DND-41 (cell line): ENCODE data around the gene MAP2K1.

ENCODE experiments used
- ATAC-seq: fragments of 200-7000 bp; cut with Tn5 transposase; 3 replicates; pipeline ENCODE4 v1.9.1; 2021; ENCODE audit warnings: low read depth; ENCODE audit not compliant: insufficient read depth
- DNase-seq: peaks from one replicate; pipeline ENCODE4 v3.0.0-alpha.2; 2020
- H2AFZ ChIP-seq: 2 replicates; pipeline ENCODE4 v1.6.0; 2012; ENCODE audit warnings: low read depth, low read length
- H3K27ac ChIP-seq: 2 replicates; pipeline ENCODE4 v1.5.1; 2012; ENCODE audit warnings: low read length, inconsistent platforms
- H3K27me3 ChIP-seq: fragments of 200-600 bp; sonication (generic); 2 replicates; pipeline ENCODE4 v1.6.0; 2012; ENCODE audit warnings: low read length, mild to moderate bottlenecking, inconsistent platforms; ENCODE audit not compliant: insufficient read depth, poor library complexity
- H3K36me3 ChIP-seq: 2 replicates; pipeline ENCODE4 v1.5.1; 2012; ENCODE audit warnings: low read length, inconsistent platforms; ENCODE audit not compliant: insufficient read depth
- H3K4me1 ChIP-seq: 2 replicates; pipeline ENCODE4 v1.5.1; 2012; ENCODE audit warnings: mild to moderate bottlenecking, low read length; ENCODE audit not compliant: insufficient read depth
- H3K4me2 ChIP-seq: 2 replicates; pipeline ENCODE4 v1.6.0; 2012; ENCODE audit warnings: mild to moderate bottlenecking, moderate library complexity, low read length, inconsistent platforms; ENCODE audit not compliant: insufficient read depth
- H3K4me3 ChIP-seq, 2 experiments: fragments of 200-600 bp in 1 of 2; shearing (Covaris generic) in 1 of 2; 2 replicates each; pipeline ENCODE4 v1.5.1; 2012 to 2016; ENCODE audit warnings: inconsistent platforms in 2 of 2, low read length in 2 of 2, mild to moderate bottlenecking in 2 of 2, low read depth in 1 of 2, moderate library complexity in 1 of 2
- H3K79me2 ChIP-seq: 2 replicates; pipeline ENCODE4 v1.6.0; 2012; ENCODE audit warnings: low read length, inconsistent platforms; ENCODE audit not compliant: insufficient read depth
- H3K9ac ChIP-seq: 2 replicates; pipeline ENCODE4 v1.6.0; 2012; ENCODE audit warnings: low read depth, mild to moderate bottlenecking, inconsistent platforms, low read length, moderate library complexity
- H3K9me3 ChIP-seq: 2 replicates; pipeline ENCODE4 v1.5.1; 2012; ENCODE audit warnings: low read length, moderate library complexity, mild to moderate bottlenecking, inconsistent platforms; ENCODE audit not compliant: insufficient read depth, severe bottlenecking
- H4K20me1 ChIP-seq: 2 replicates; pipeline ENCODE4 v1.6.0; 2012; ENCODE audit warnings: low read length; ENCODE audit not compliant: insufficient read depth
- EZH2 ChIP-seq: IDR thresholded peaks from 3 replicates; pipeline ENCODE4 v1.6.1; 2012; ENCODE audit warnings: borderline replicate concordance, low read depth, mild to moderate bottlenecking, moderate library complexity, low read length, inconsistent platforms; ENCODE audit not compliant: severe bottlenecking
- TF ChIP-seq, protein P1 (sequence below): IDR thresholded peaks from 2 replicates; pipeline ENCODE4 v1.5.1; 2012; ENCODE audit warnings: borderline replicate concordance, low read length, moderate library complexity, mild to moderate bottlenecking; ENCODE audit not compliant: poor library complexity, severe bottlenecking; ENCODE audit errors: extremely low read depth

Gene MAP2K1

DNA sequence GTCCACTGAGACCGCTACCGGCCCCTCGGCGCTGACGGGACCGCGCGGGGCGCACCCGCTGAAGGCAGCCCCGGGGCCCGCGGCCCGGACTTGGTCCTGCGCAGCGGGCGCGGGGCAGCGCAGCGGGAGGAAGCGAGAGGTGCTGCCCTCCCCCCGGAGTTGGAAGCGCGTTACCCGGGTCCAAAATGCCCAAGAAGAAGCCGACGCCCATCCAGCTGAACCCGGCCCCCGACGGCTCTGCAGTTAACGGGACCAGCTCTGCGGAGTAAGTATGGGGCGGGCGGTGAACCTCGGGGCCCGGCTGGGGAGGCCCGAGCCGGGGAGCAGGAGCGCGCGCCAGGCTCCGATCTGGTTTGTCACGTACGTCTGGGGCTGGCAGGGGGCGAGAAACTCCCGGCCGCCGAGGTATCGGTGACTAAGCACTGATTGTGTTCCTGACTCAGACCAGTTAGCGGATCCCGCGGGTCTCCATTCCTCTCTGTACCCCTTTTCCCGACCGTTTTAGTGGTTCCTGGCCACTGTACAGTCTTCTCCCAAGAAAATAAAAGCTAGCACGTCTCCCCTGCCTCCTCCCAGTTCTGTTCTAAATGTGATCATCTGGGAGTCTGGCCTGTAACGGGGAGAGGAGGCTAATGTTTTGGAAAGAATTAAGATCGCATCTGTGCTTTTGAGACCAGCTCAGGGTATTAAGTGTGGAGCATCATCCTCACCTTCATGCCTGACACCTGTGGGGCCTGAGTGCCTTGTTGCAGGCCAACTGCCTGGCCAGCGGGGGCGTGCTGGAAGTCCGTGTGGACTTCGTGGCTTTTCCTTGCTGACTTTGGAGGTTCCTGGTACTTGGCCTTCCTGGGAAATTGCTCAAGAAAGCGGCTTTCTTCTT lies 691 bp downstream of the MAP2K1 start:
- peaks cover 83% of the 10 kb centered on the region for H3K79me2 ChIP-seq
- peaks cover 32% of the 10 kb centered on the region for H4K20me1 ChIP-seq
- H3K27me3 ChIP-seq: no peaks in the 10 kb centered on the region
- peak; percentile 55 for DNase-seq
- peak; percentile 32 for ATAC-seq
- H3K27ac ChIP-seq: peak overlapping the region; percentile 88
- peak overlapping the region; percentile 68 for H3K4me2 ChIP-seq
- H3K4me1 ChIP-seq: peaks cover 59% of the 10 kb centered on the region
- peak overlapping the region; percentile 66 for H3K9ac ChIP-seq
- peaks cover 22% of the 10 kb centered on the region; the same call in 1 of the 2 replicates for H3K36me3 ChIP-seq
- no peaks in the 10 kb centered on the region for H3K9me3 ChIP-seq
- peak overlapping the region; percentile 64 to 66; a peak in 3 of 4 replicates for H3K4me3 ChIP-seq
- TF ChIP-seq, protein P1, sequence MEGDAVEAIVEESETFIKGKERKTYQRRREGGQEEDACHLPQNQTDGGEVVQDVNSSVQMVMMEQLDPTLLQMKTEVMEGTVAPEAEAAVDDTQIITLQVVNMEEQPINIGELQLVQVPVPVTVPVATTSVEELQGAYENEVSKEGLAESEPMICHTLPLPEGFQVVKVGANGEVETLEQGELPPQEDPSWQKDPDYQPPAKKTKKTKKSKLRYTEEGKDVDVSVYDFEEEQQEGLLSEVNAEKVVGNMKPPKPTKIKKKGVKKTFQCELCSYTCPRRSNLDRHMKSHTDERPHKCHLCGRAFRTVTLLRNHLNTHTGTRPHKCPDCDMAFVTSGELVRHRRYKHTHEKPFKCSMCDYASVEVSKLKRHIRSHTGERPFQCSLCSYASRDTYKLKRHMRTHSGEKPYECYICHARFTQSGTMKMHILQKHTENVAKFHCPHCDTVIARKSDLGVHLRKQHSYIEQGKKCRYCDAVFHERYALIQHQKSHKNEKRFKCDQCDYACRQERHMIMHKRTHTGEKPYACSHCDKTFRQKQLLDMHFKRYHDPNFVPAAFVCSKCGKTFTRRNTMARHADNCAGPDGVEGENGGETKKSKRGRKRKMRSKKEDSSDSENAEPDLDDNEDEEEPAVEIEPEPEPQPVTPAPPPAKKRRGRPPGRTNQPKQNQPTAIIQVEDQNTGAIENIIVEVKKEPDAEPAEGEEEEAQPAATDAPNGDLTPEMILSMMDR: peak; percentile 21
- TF ChIP-seq EZH2: no peak
- H2AFZ ChIP-seq: peak overlapping the region; percentile 63

DNA sequence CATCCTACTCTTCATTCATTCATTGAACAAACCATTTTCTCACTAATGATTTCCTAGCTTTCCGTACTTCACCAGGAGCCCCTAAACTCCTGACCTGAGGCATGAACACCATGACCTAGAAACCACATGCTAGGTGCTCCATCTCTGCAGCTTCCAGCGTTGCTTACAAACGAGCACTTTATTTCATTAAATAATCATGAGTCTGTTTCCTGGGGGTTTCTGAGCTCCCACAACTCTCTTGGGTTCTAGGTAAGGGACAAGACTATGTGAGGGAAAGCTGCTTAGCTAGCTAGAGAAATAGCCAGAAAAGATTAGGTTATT lies 1.3 kb downstream of the MAP2K1 start:
- ATAC-seq (no peak), DNase-seq (no peak)
- Histone ChIP-seq H4K20me1 (peaks cover 32% of the 10 kb centered on the region), H3K9me3 (no peaks in the 10 kb centered on the region), H3K79me2 (peaks cover 87% of the 10 kb centered on the region), H3K4me3 (peak overlapping the region; percentile 64 to 66; a peak in 3 of 4 replicates), H3K36me3 (peaks cover 20% of the 10 kb centered on the region; the same call in 1 of the 2 replicates), H3K4me2 (peak overlapping the region; percentile 68), H3K27me3 (no peaks in the 10 kb centered on the region), H2AFZ (no peak overlapping the region), H3K27ac (peak overlapping the region; percentile 88), H3K4me1 (peaks cover 59% of the 10 kb centered on the region), H3K9ac (peak overlapping the region; percentile 66)
- no peak for TF ChIP-seq EZH2
- TF ChIP-seq, protein P1: no peak

GRCh38 chr15:66388576-66388975 lies 1.9 kb downstream of the MAP2K1 start:
- DNase-seq: no peak
- peaks cover 34% of the 10 kb centered on the region for H4K20me1 ChIP-seq
- peaks cover 20% of the 10 kb centered on the region; the same call in 1 of the 2 replicates for H3K36me3 ChIP-seq
- no peak overlapping the region for H2AFZ ChIP-seq
- H3K27me3 ChIP-seq: no peaks in the 10 kb centered on the region
- H3K79me2 ChIP-seq: peaks cover 88% of the 10 kb centered on the region
- TF ChIP-seq EZH2: no peak
- TF ChIP-seq, protein P1: no peak
- peak overlapping the region; percentile 64 to 66; a peak in 3 of 4 replicates for H3K4me3 ChIP-seq
- peak overlapping the region; percentile 66 for H3K9ac ChIP-seq
- peak overlapping the region; percentile 67 for H3K27ac ChIP-seq
- peaks cover 59% of the 10 kb centered on the region for H3K4me1 ChIP-seq
- ATAC-seq: no peak
- H3K9me3 ChIP-seq: no peaks in the 10 kb centered on the region
- peak overlapping the region; percentile 68 for H3K4me2 ChIP-seq
